Esophagus squamous epithelium (tissue), 5 donors: ENCODE measurements around the gene TTC3. TPM values are rescaled to one million over a fixed set of nuclear protein-coding genes. Genes with fewer than 3 reads are reported as not detected.

Source experiments
- DNase-seq: peaks from one replicate; lab custom pipeline; 2025; lab: John Stamatoyannopoulos, UW
- H3K27ac ChIP-seq, 4 donors: fragments of 200-600 bp; sonication (generic); one replicate each; pipeline ENCODE4 v1.5.1; 2016 to 2019; ENCODE audit warnings: mild to moderate bottlenecking in 1 of 4
- H3K27me3 ChIP-seq, 4 donors: fragments of 200-600 bp; sonication (generic); 1 replicate in 3 of 4; 2 replicates in 1 of 4; pipeline versions ENCODE4 v1.5.1 to v1.6.0; 2017 to 2021; ENCODE audit warnings: antibody characterized with exemption in 1 of 4
- H3K36me3 ChIP-seq, 3 donors: fragments of 200-600 bp; sonication (generic); one replicate each; pipeline ENCODE4 v1.5.1; 2016 to 2019
- H3K4me1 ChIP-seq, 3 donors: fragments of 200-600 bp; sonication (generic); one replicate each; pipeline ENCODE4 v1.5.1; 2017 to 2019
- H3K4me3 ChIP-seq, 4 donors: fragments of 200-600 bp; sonication (generic); 1 replicate in 3 of 4; 2 replicates in 1 of 4; pipeline ENCODE4 v1.5.1; 2016 to 2019; ENCODE audit warnings: mild to moderate bottlenecking in 2 of 4, moderate library complexity in 1 of 4
- H3K9me3 ChIP-seq, 3 donors: fragments of 200-600 bp; sonication (generic); one replicate each; pipeline ENCODE4 v1.5.1; 2016 to 2019
- CTCF ChIP-seq, 6 experiments: fragments of 450-650 bp in 4 of 6; fragments of 200-600 bp in 2 of 6; sonication (generic) in 2 of 6; IDR thresholded peaks; one replicate each; pipeline ENCODE4 v1.5.1; 2016 to 2019; ENCODE audit warnings: antibody characterized with exemption in 6 of 6, mild to moderate bottlenecking in 4 of 6, moderate library complexity in 4 of 6
- POLR2A ChIP-seq, 4 donors: fragments of 450-650 bp; IDR thresholded peaks; one replicate each; pipeline ENCODE4 v1.6.1; 2017; ENCODE audit warnings: antibody characterized with exemption in 4 of 4, mild to moderate bottlenecking in 4 of 4, moderate library complexity in 3 of 4
- WGBS, 2 donors: methylation state at CpG; one replicate each; pipeline ENCODE4 v1.1.5; 2018; 5-methylcytosine and 5-hydroxymethylcytosine counted together
- intact Hi-C: fragments of 100-400 bp; cut with DNase I; formaldehyde crosslinking; loops from one replicate; pipeline ENCODE4 v1.15.0; 2022
- total RNA-seq, 4 donors: library from RNA; depleted of rRNA; stranded (reverse); fragments of >200 nt; gene quantifications; one replicate each; pipeline ENCODE4 v1.1.0, GENCODE V29; 2016
- donor health status: DM: yes; HTN: yes; CAD: no.

Gene TTC3
- 10 to 100 TPM; 41.2 to 80.1 (median 64.1) TPM for total RNA-seq

GRCh38 chr21:37072988-37073416 lies at the start of gene TTC3, which contains the start of gene PIGP:
Gene TTC3 (plus strand): TSS chr21:37073254. CDS start chr21:37087258, 14,004 bp downstream.
Gene PIGP (minus strand): TSS chr21:37073071. CDS start chr21:37072515, 556 bp downstream.
- H3K36me3 ChIP-seq = peaks cover 0 to 12% (median 6%) of the 10 kb centered on the region in 3 donors
- no CpG with 5 or more reads among the region's 61 CpGs for WGBS, 2 donors
- no peaks in the 10 kb centered on the region for H3K27me3 ChIP-seq
- peak in 3 of 4 donors; percentile 95 to 96 (median 95) for TF ChIP-seq POLR2A (IDR thresholded peaks at IDR 0.05)
- TF ChIP-seq CTCF (IDR thresholded peaks at IDR 0.05) = peak in 2 of 6 experiments; percentile 4
- intact Hi-C loops = no loop called here
- H3K4me3 ChIP-seq = peak within 1 kb of the TSS; percentile 56 to 87 (median 82)
- peak; percentile 37 for DNase-seq
- H3K9me3 ChIP-seq = no peaks in the 10 kb centered on the region
- H3K27ac ChIP-seq = peak within 1 kb of the TSS; percentile 97 to 100 (median 99)
- peaks cover 9 to 45% (median 11%) of the 10 kb centered on the region in 3 donors for H3K4me1 ChIP-seq

GRCh38 chr21:37026499-37026898 lies 46.6 kb upstream of the TTC3 start:
- H3K4me1 ChIP-seq = peaks cover 0 to 5% (median 0%) of the 10 kb centered on the region in 3 donors
- TF ChIP-seq CTCF (IDR thresholded peaks at IDR 0.05) = no peak
- 32 to 40% methylated on average over 4 of the region's 4 CpGs for WGBS, 2 donors
- DNase-seq = no peak
- H3K27ac ChIP-seq = no peak overlapping the region
- H3K4me3 ChIP-seq = no peak overlapping the region
- no peaks in the 10 kb centered on the region for H3K36me3 ChIP-seq
- H3K27me3 ChIP-seq = no peaks in the 10 kb centered on the region
- H3K9me3 ChIP-seq = no peaks in the 10 kb centered on the region
- intact Hi-C loops = no loop called here

- intact Hi-C loops = no loop called here
- Histone ChIP-seq H3K27ac (no peak overlapping the region), H3K9me3 (no peaks in the 10 kb centered on the region), H3K4me1 (peaks cover 0 to 11% (median 0%) of the 10 kb centered on the region in 3 donors), H3K27me3 (no peaks in the 10 kb centered on the region), H3K36me3 (no peaks in the 10 kb centered on the region), H3K4me3 (no peak overlapping the region)
- DNase-seq = no peak
- 64 to 71% methylated on average over 4 of the region's 4 CpGs for WGBS, 2 donors
- TF ChIP-seq POLR2A (IDR thresholded peaks at IDR 0.05) = no peak
- no peak for TF ChIP-seq CTCF (IDR thresholded peaks at IDR 0.05)
Measured at GRCh38 chr21:37028570-37028969, 44.5 kb upstream of the TTC3 start.

GRCh38 chr21:37030864-37031263 lies 42.2 kb upstream of the TTC3 start:
- peaks cover 0 to 11% (median 0%) of the 10 kb centered on the region in 3 donors for H3K4me1 ChIP-seq
- WGBS, 2 donors = 86 to 100% methylated on average over 3 to 4 of the region's 4 CpGs
- DNase-seq = no peak
- no peaks in the 10 kb centered on the region for H3K9me3 ChIP-seq
- no peaks in the 10 kb centered on the region for H3K27me3 ChIP-seq
- no peaks in the 10 kb centered on the region for H3K36me3 ChIP-seq
- no peak overlapping the region for H3K27ac ChIP-seq
- intact Hi-C loops = no loop called here
- no peak overlapping the region for H3K4me3 ChIP-seq
- no peak for TF ChIP-seq CTCF (IDR thresholded peaks at IDR 0.05)
- TF ChIP-seq POLR2A (IDR thresholded peaks at IDR 0.05) = no peak

- intact Hi-C loops = no loop called here
- Histone ChIP-seq H3K4me3 (no peak overlapping the region), H3K9me3 (no peaks in the 10 kb centered on the region), H3K27me3 (no peaks in the 10 kb centered on the region), H3K36me3 (no peaks in the 10 kb centered on the region), H3K4me1 (peaks cover 0 to 5% (median 0%) of the 10 kb centered on the region in 3 donors), H3K27ac (no peak overlapping the region)
- TF ChIP-seq POLR2A (IDR thresholded peaks at IDR 0.05) (no peak), CTCF (IDR thresholded peaks at IDR 0.05) (no peak)
- 83 to 86% methylated on average over 5 of the region's 5 CpGs for WGBS, 2 donors
- DNase-seq = no peak
Measured at GRCh38 chr21:37032293-37032692, 40.8 kb upstream of the TTC3 start.
